Measurements from ENCODE around the gene PPP3CA. TPM values are rescaled to one million over a fixed set of nuclear protein-coding genes. Genes with fewer than 3 reads are reported as not detected.

The PPP3CA gene
- total RNA-seq, 4 donors from 2014 or later: 28.7 to 51.7 (median 39.0) TPM

DNA sequence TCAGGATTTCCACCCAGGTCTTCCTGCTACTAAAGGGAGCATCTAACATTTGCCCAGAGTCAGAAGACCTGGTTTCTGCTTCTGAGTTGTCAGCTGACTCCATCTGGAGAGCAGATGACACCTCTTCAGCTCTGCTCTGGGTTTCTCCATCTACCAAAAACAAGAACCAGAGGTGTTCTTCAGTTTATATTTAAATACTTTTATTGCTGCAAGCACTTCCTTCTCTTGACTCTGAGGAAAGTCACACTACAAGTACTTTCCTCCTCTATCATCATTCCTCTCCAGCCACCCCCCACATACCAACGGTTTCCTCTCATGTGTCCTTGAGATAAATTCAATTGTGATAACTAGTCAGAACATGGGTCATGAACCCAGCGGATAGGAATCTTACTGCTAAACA is 88.4 kb downstream of the PPP3CA start:
- Histone ChIP-seq H3K9me3 (no peaks in the 10 kb centered on the region), H3K4me1 (peaks cover 20% of the 10 kb centered on the region)
- 76% methylated on average over 2 of the region's 2 CpGs for WGBS

GRCh38 chr4:101256222-101256621 is 91.1 kb downstream of the PPP3CA start:
- Histone ChIP-seq H3K4me1 (peaks cover 22% of the 10 kb centered on the region), H3K27me3 (no peaks in the 10 kb centered on the region), H3K9me3 (no peaks in the 10 kb centered on the region), H3K36me3 (no peaks in the 10 kb centered on the region), H3K4me3 (no peak overlapping the region), H3K27ac (no peak overlapping the region)
- DNase-seq (ENCODE audit: low spot score in 2 of 2): no peak
- no peak for TF ChIP-seq POLR2A (IDR thresholded peaks at IDR 0.05)
- no peak for TF ChIP-seq EP300 (IDR thresholded peaks at IDR 0.05)
- TF ChIP-seq, protein P1, sequence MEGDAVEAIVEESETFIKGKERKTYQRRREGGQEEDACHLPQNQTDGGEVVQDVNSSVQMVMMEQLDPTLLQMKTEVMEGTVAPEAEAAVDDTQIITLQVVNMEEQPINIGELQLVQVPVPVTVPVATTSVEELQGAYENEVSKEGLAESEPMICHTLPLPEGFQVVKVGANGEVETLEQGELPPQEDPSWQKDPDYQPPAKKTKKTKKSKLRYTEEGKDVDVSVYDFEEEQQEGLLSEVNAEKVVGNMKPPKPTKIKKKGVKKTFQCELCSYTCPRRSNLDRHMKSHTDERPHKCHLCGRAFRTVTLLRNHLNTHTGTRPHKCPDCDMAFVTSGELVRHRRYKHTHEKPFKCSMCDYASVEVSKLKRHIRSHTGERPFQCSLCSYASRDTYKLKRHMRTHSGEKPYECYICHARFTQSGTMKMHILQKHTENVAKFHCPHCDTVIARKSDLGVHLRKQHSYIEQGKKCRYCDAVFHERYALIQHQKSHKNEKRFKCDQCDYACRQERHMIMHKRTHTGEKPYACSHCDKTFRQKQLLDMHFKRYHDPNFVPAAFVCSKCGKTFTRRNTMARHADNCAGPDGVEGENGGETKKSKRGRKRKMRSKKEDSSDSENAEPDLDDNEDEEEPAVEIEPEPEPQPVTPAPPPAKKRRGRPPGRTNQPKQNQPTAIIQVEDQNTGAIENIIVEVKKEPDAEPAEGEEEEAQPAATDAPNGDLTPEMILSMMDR (IDR thresholded peaks at IDR 0.05): no peak
- no peak for TF ChIP-seq POLR2AphosphoS5 (IDR thresholded peaks at IDR 0.05)

More for the DNA sequence above, 88.4 kb downstream of the PPP3CA start:
- H3K36me3 ChIP-seq: no peaks in the 10 kb centered on the region
- no peak overlapping the region for H3K27ac ChIP-seq
- no peak overlapping the region for H3K4me3 ChIP-seq
- TF ChIP-seq POLR2AphosphoS5 (IDR thresholded peaks at IDR 0.05) (no peak), EP300 (IDR thresholded peaks at IDR 0.05) (no peak), POLR2A (IDR thresholded peaks at IDR 0.05) (no peak)
- TF ChIP-seq, protein P1 (IDR thresholded peaks at IDR 0.05): no peak
- DNase-seq (ENCODE audit: low spot score in 2 of 2): no peak
- no peaks in the 10 kb centered on the region for H3K27me3 ChIP-seq

GRCh38 chr4:101254776-101255175 is 92.5 kb downstream of the PPP3CA start:
- Histone ChIP-seq H3K27ac (no peak overlapping the region), H3K4me1 (peaks cover 18% of the 10 kb centered on the region), H3K27me3 (no peaks in the 10 kb centered on the region), H3K36me3 (no peaks in the 10 kb centered on the region), H3K4me3 (no peak overlapping the region), H3K9me3 (no peaks in the 10 kb centered on the region)
- WGBS: 73% methylated on average over 4 of the region's 4 CpGs
- TF ChIP-seq, protein P1 (IDR thresholded peaks at IDR 0.05): no peak
- TF ChIP-seq POLR2AphosphoS5 (IDR thresholded peaks at IDR 0.05) (no peak), POLR2A (IDR thresholded peaks at IDR 0.05) (no peak), EP300 (IDR thresholded peaks at IDR 0.05) (no peak)
- DNase-seq (ENCODE audit: low spot score in 2 of 2): no peak

- H3K27ac ChIP-seq: no peak overlapping the region
- H3K4me3 ChIP-seq: no peak overlapping the region
- H3K4me1 ChIP-seq: peaks cover 14% of the 10 kb centered on the region
- TF ChIP-seq POLR2AphosphoS5 (IDR thresholded peaks at IDR 0.05) (no peak), EP300 (IDR thresholded peaks at IDR 0.05) (no peak), POLR2A (IDR thresholded peaks at IDR 0.05) (no peak)
- TF ChIP-seq, protein P1 (IDR thresholded peaks at IDR 0.05): no peak
- DNase-seq (ENCODE audit: low spot score in 2 of 2): no peak
- 49% methylated on average over 1 of the region's 1 CpG for WGBS
- H3K36me3 ChIP-seq: no peaks in the 10 kb centered on the region
- no peaks in the 10 kb centered on the region for H3K27me3 ChIP-seq
- no peaks in the 10 kb centered on the region for H3K9me3 ChIP-seq
Observed at GRCh38 chr4:101253121-101253520, 94.2 kb downstream of the PPP3CA start.

DNA sequence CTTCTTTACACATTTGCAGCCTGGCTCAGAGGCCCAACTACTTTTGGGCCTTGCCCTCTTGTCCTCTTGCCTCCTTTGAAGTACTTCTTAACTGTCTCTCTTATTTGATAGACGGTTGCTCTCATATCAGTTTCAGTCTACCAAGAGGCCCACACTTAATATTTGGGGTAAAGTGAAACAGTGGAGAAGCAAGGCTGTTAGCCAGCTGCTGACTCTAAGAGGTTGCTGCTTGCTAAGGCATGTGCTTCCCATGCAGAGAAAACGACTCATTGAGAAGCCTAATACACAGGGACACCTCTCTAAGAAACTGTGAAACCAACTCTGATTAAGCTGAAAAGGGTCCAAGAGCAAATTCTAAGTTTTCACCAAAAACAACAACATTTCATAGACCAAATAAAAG is 94.6 kb downstream of the PPP3CA start:
- WGBS: 40% methylated on average over 2 of the region's 2 CpGs
- H3K4me1 ChIP-seq: peaks cover 14% of the 10 kb centered on the region
- no peak for DNase-seq (ENCODE audit: low spot score in 2 of 2)

More for the DNA sequence above, 94.6 kb downstream of the PPP3CA start:
- Histone ChIP-seq H3K9me3 (no peaks in the 10 kb centered on the region), H3K27me3 (no peaks in the 10 kb centered on the region), H3K27ac (no peak overlapping the region), H3K4me3 (no peak overlapping the region), H3K36me3 (no peaks in the 10 kb centered on the region)
- TF ChIP-seq EP300 (IDR thresholded peaks at IDR 0.05) (no peak), POLR2A (IDR thresholded peaks at IDR 0.05) (no peak), POLR2AphosphoS5 (IDR thresholded peaks at IDR 0.05) (no peak)
- TF ChIP-seq, protein P1 (IDR thresholded peaks at IDR 0.05): no peak
